WTC11 (cell line): ENCODE data around the gene OR2W1. TPM values are rescaled to one million over a fixed set of nuclear protein-coding genes. Genes with fewer than 3 reads are reported as not detected.

Experiments
- ATAC-seq: fragments of 200-7000 bp; cut with Tn5 transposase; 2 replicates; pipeline ENCODE4 v1.10.0; 2021; ENCODE audit warnings: mild to moderate bottlenecking, moderate library complexity
- Bru-seq: library from RNA; stranded (reverse); fragments of 400-500 nt; gene quantifications from one replicate; lab custom pipeline; 2021; lab: Mats Ljungman, UMichigan
- CTCF ChIA-PET: fragments of 300-600 bp; sonication (Branson Sonifier 250); formaldehyde crosslinking; loops from one replicate; lab custom pipeline; 2021; ENCODE audit warnings: antibody characterized with exemption; lab: Charles Lee
- POLR2A ChIA-PET: fragments of 350-600 bp; sonication (Branson Sonifier 250); formaldehyde crosslinking; loops from one replicate; lab custom pipeline; 2021; ENCODE audit warnings: antibody characterized with exemption; lab: Charles Lee
- DNase-seq: peaks from one replicate; pipeline ENCODE4 v3.0.0; 2021; ENCODE audit warnings: low spot score
- H3K27ac Mint-ChIP-seq: 2 replicates; pipeline ENCODE4 v1.8.0; 2021; ENCODE audit warnings: mixed read lengths
- H3K27me3 Mint-ChIP-seq: 2 replicates; pipeline ENCODE4 v1.8.0; 2021; ENCODE audit warnings: low read depth, mild to moderate bottlenecking, moderate library complexity, mixed read lengths
- H3K36me3 Mint-ChIP-seq: 2 replicates; pipeline ENCODE4 v1.8.0; 2021; ENCODE audit warnings: mixed read lengths
- H3K4me1 Mint-ChIP-seq: 2 replicates; pipeline ENCODE4 v1.8.0; 2022; ENCODE audit warnings: mixed read lengths
- H3K4me3 Mint-ChIP-seq: 2 replicates; pipeline ENCODE4 v1.8.0; 2021; ENCODE audit warnings: mild to moderate bottlenecking, moderate library complexity, mixed read lengths
- H3K9me3 Mint-ChIP-seq: 2 replicates; pipeline ENCODE4 v1.8.0; 2021; ENCODE audit warnings: mixed read lengths
- GABPB1 ChIP-seq: sonication (generic); formaldehyde crosslinking; IDR thresholded peaks from 2 replicates; pipeline ENCODE4 v1.8.1; 2023; ENCODE audit warnings: mild to moderate bottlenecking, missing genetic modification reagents
- JAZF1 ChIP-seq: fragments of 250-450 bp; sonication (Bioruptor Pico); IDR thresholded peaks from 2 replicates; pipeline ENCODE4 v1.9.0; 2021; ENCODE audit warnings: moderate library complexity, mild to moderate bottlenecking, inconsistent platforms
- JUN ChIP-seq: sonication (generic); formaldehyde crosslinking; IDR thresholded peaks from 2 replicates; pipeline ENCODE4 v1.8.0; 2023; ENCODE audit warnings: mild to moderate bottlenecking, missing genetic modification reagents
- MLX ChIP-seq: sonication (generic); formaldehyde crosslinking; IDR thresholded peaks from 2 replicates; pipeline ENCODE4 v1.8.1; 2023; ENCODE audit warnings: mild to moderate bottlenecking, missing genetic modification reagents, moderate library complexity
- MYBL2 ChIP-seq: sonication (generic); formaldehyde crosslinking; IDR thresholded peaks from 2 replicates; pipeline ENCODE4 v1.8.1; 2023; ENCODE audit warnings: mild to moderate bottlenecking, moderate library complexity, missing genetic modification reagents
- NR2C2 ChIP-seq: sonication (generic); formaldehyde crosslinking; IDR thresholded peaks from 2 replicates; pipeline ENCODE4 v1.8.0; 2022; ENCODE audit warnings: mild to moderate bottlenecking, missing genetic modification reagents
- PRRX2 ChIP-seq: fragments of 250-450 bp; sonication (Bioruptor Pico); IDR thresholded peaks from 2 replicates; pipeline ENCODE4 v1.8.0; 2021; ENCODE audit warnings: mild to moderate bottlenecking
- RELA ChIP-seq: sonication (generic); formaldehyde crosslinking; IDR thresholded peaks from 2 replicates; pipeline ENCODE4 v1.8.1; 2022; ENCODE audit warnings: missing genetic modification reagents, mild to moderate bottlenecking, borderline replicate concordance
- SMAD3 ChIP-seq: sonication (generic); formaldehyde crosslinking; IDR thresholded peaks from 2 replicates; pipeline ENCODE4 v1.8.0; 2022; ENCODE audit warnings: missing genetic modification reagents, mild to moderate bottlenecking, borderline replicate concordance
- STAT6 ChIP-seq: sonication (generic); formaldehyde crosslinking; conservative IDR thresholded peaks from 2 replicates; pipeline ENCODE4 v1.8.1; 2023; ENCODE audit warnings: mild to moderate bottlenecking, low read depth, missing genetic modification reagents, moderate library complexity
- ZBTB21 ChIP-seq: sonication (generic); formaldehyde crosslinking; IDR thresholded peaks from 2 replicates; pipeline ENCODE4 v1.8.1; 2023; ENCODE audit warnings: mild to moderate bottlenecking, missing genetic modification reagents, borderline replicate concordance
- ZNF121 ChIP-seq: sonication (generic); formaldehyde crosslinking; IDR thresholded peaks from 2 replicates; pipeline ENCODE4 v1.8.0; 2023; ENCODE audit warnings: missing genetic modification reagents
- ZNF219 ChIP-seq: sonication (generic); formaldehyde crosslinking; IDR thresholded peaks from 2 replicates; pipeline ENCODE4 v1.8.0; 2023; ENCODE audit warnings: missing genetic modification reagents, mild to moderate bottlenecking, borderline replicate concordance
- ZNF263 ChIP-seq: sonication (generic); formaldehyde crosslinking; IDR thresholded peaks from 2 replicates; pipeline ENCODE4 v1.8.1; 2022; ENCODE audit warnings: low read depth, mild to moderate bottlenecking, moderate library complexity, missing genetic modification reagents
- ZNF317 ChIP-seq: sonication (generic); formaldehyde crosslinking; IDR thresholded peaks from 2 replicates; pipeline ENCODE4 v1.8.1; 2023; ENCODE audit warnings: low read depth, mild to moderate bottlenecking, moderate library complexity, missing genetic modification reagents, borderline replicate concordance
- ZNF396 ChIP-seq: fragments of 250-450 bp; sonication (Bioruptor Pico); IDR thresholded peaks from 2 replicates; pipeline ENCODE4 v1.8.0; 2021; ENCODE audit warnings: mild to moderate bottlenecking, moderate library complexity, borderline replicate concordance
- ZNF423 ChIP-seq: fragments of 250-450 bp; sonication (Bioruptor Pico); IDR thresholded peaks from 2 replicates; pipeline ENCODE4 v2.1.2; 2022; ENCODE audit warnings: mild to moderate bottlenecking, moderate library complexity
- ZNF532 ChIP-seq: fragments of 250-450 bp; sonication (Bioruptor Pico); IDR thresholded peaks from 2 replicates; pipeline ENCODE4 v1.9.0; 2021; ENCODE audit warnings: mild to moderate bottlenecking, borderline replicate concordance
- ZSCAN18 ChIP-seq: fragments of 250-450 bp; sonication (Bioruptor Pico); IDR thresholded peaks from 2 replicates; pipeline ENCODE4 v2.1.2; 2022; ENCODE audit warnings: mild to moderate bottlenecking, moderate library complexity
- long read RNA-seq, 3 experiments: library from RNA in 1 of 3; library from capped mRNA in 1 of 3; library from polyadenylated mRNA in 1 of 3; unstranded in 2 of 3; stranded (forward) in 1 of 3; transcript quantifications; one replicate each; pipeline ENCODE4 v2.0.0, GENCODE V29; 2021
- total RNA-seq: library from RNA; stranded (reverse); gene quantifications from 3 replicates; pipeline ENCODE4 v1.2.3, GENCODE V29; 2021

The OR2W1 gene
- total RNA-seq: not detected in 3 replicates
- not detected for Bru-seq, nascent RNA
- long read RNA-seq, experiment 1: 0 reads
- long read RNA-seq, experiment 2: 0 reads
- long read RNA-seq, experiment 3: 0 reads

- ChIA-PET POLR2A (no interaction called here), CTCF (no interaction called here)
- H3K36me3 Mint-ChIP-seq: no peaks in the 10 kb centered on the region
- no peak for ATAC-seq
- no peak within 1 kb of the TSS for H3K4me3 Mint-ChIP-seq
- no peak for TF ChIP-seq STAT6 (CRISPR knock-in tag)
- no peak for TF ChIP-seq RELA (CRISPR knock-in tag)
- no peak for TF ChIP-seq NR2C2 (CRISPR knock-in tag)
- TF ChIP-seq ZBTB21 (CRISPR knock-in tag): no peak
- no peak for TF ChIP-seq GABPB1
- TF ChIP-seq ZSCAN18: no peak
- no peak for TF ChIP-seq ZNF121
- H3K9me3 Mint-ChIP-seq: no peaks in the 10 kb centered on the region
- H3K4me1 Mint-ChIP-seq: peaks cover 3% of the 10 kb centered on the region
- no peak for DNase-seq
- peaks cover 3% of the 10 kb centered on the region; the same call in 1 of the 2 replicates for H3K27me3 Mint-ChIP-seq
- no peak within 1 kb of the TSS for H3K27ac Mint-ChIP-seq
Observed at GRCh38 chr6:29045075-29045474, at the start of gene OR2W1. Gene OR2W1, minus strand, starts transcription at chr6:29045175. Its CDS starts 0 bp downstream, at chr6:29045175.

GRCh38 chr6:29092957-29093356 is 48.0 kb upstream of the OR2W1 start:
- Mint-ChIP-seq H3K4me1 (peaks cover 3% of the 10 kb centered on the region; the same call in 1 of the 2 replicates), H3K9me3 (peaks cover 4% of the 10 kb centered on the region; the same call in 1 of the 2 replicates)
- DNase-seq: no peak
- no peak for ATAC-seq
- TF ChIP-seq ZNF317 (CRISPR knock-in tag) (no peak), NR2C2 (CRISPR knock-in tag) (no peak), ZNF423 (CRISPR knock-in tag) (no peak), JAZF1 (CRISPR knock-in tag) (no peak)
- TF ChIP-seq, all 79 proteins: peak for 0
- CTCF ChIA-PET: no interaction called here
- H3K36me3 Mint-ChIP-seq: no peaks in the 10 kb centered on the region
- H3K27ac Mint-ChIP-seq: no peak overlapping the region
- no peaks in the 10 kb centered on the region for H3K27me3 Mint-ChIP-seq
- POLR2A ChIA-PET: no interaction called here
- H3K4me3 Mint-ChIP-seq: no peak overlapping the region

GRCh38 chr6:29087213-29087612 is 42.2 kb upstream of the OR2W1 start, which contains the start of gene OR2B3:
Gene OR2B3, minus strand, starts transcription at chr6:29087313. Its CDS starts 65 bp downstream, at chr6:29087248.
- DNase-seq: no peak
- CTCF ChIA-PET: interaction anchor here (0.9 to 1.7 kb wide), 2 partner anchors 15 to 213 kb away, joined by 5 to 6 read pairs; no protein-coding TSS in a partner anchor
- TF ChIP-seq ZNF396: no peak
- no peak for TF ChIP-seq PRRX2
- TF ChIP-seq ZNF219 (CRISPR knock-in tag): no peak
- TF ChIP-seq JUN (CRISPR knock-in tag): no peak
- TF ChIP-seq ZNF532 (CRISPR knock-in tag): no peak
- TF ChIP-seq RELA (CRISPR knock-in tag): no peak
- TF ChIP-seq STAT6 (CRISPR knock-in tag): no peak
- no peak for TF ChIP-seq MYBL2 (CRISPR knock-in tag)
- no peak for TF ChIP-seq MLX (CRISPR knock-in tag)
- no peak for TF ChIP-seq NR2C2 (CRISPR knock-in tag)
- no peak for TF ChIP-seq SMAD3 (CRISPR knock-in tag)
- no peak for TF ChIP-seq ZNF263 (CRISPR knock-in tag)

More at GRCh38 chr6:29087213-29087612, 42.2 kb upstream of the OR2W1 start, which contains the start of gene OR2B3:
- Mint-ChIP-seq H3K27ac (no peak within 1 kb of the TSS), H3K4me3 (no peak within 1 kb of the TSS), H3K9me3 (no peaks in the 10 kb centered on the region), H3K36me3 (no peaks in the 10 kb centered on the region), H3K4me1 (no peaks in the 10 kb centered on the region), H3K27me3 (no peaks in the 10 kb centered on the region; the same call in 1 of the 2 replicates)
- POLR2A ChIA-PET: no interaction called here
- ATAC-seq: no peak
